Muscle of back (tissue), 11 donors: Measurements from ENCODE around the gene CPPED1. TPM values are rescaled to one million over a fixed set of nuclear protein-coding genes. Genes with fewer than 3 reads are reported as not detected.

Experiments
- DNase-seq, 3 donors: peaks; one replicate each; pipeline versions ENCODE4 v3.0.0 to v3.0.0-alpha.2; 2013
- polyA plus RNA-seq, 10 donors: library from polyadenylated mRNA; unstranded; fragments of 120-200 nt; gene quantifications; one replicate each; pipeline ENCODE4 v1.2.1, GENCODE V29; 2013; ENCODE audit not compliant: insufficient read length in 10 of 10

CPPED1 gene
- polyA plus RNA-seq, 10 donors: 5.9 to 10.0 (median 7.7) TPM

DNA sequence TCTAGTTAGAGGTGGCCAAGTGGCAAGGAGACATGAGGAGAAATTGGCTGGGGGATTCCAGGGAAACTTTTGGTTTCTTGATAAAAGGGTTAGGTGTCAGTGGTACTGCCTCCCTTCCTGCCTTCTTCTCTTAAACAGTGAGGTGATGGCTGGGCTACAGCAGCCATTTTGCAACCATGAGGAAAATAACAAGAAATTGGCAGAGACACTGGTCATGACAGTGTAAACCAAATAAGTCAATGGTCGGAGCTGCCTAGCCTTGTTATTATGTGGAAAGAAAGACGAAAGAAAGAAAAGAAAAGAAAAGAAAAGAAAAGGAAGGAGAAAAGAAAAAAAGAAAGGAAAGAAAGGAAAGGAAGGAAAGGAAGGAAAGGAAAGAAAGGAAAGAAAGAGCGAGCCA is 63.9 kb downstream of the CPPED1 start:
- DNase-seq: no peak

DNA sequence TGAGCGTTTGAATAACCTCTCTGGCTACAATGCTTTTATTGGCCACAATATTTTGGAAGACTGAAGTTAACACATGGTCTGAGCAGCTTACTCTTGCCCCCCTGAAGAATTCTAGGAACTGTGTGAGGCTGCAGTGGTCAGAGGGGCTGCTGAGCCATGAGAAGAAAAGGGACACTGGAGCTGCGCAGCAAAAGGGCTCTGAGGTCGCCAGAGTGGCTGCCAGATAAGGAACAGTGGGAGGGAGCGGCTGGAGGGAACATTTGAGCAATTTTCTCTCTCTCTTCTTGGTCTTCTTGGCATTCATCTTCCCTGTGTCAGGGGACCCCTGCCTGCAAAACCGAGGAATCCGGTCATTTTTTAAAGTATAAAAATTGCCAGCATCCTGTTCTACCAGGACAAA is 66.1 kb downstream of the CPPED1 start:
- DNase-seq: no peak

DNA sequence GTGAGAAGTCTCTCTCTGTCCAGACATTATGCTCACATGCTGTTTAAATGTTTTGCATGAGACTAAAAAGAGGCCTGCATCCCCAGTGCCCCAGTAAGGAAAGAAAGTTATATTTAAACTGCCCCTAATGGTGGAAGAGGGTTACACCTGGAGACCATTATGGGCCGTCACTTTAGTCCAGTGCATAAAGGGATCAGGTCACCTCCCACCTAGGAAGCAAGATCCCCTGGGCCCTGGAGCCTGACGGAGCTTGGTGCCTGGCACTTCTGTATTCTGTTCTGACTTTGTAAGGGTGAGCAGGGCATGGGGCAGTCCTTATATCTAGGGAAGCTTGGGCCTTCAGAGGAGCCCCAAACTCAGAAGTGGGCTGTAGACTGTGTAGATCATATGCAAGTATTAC is 67.9 kb downstream of the CPPED1 start:
- DNase-seq: no peak

DNA sequence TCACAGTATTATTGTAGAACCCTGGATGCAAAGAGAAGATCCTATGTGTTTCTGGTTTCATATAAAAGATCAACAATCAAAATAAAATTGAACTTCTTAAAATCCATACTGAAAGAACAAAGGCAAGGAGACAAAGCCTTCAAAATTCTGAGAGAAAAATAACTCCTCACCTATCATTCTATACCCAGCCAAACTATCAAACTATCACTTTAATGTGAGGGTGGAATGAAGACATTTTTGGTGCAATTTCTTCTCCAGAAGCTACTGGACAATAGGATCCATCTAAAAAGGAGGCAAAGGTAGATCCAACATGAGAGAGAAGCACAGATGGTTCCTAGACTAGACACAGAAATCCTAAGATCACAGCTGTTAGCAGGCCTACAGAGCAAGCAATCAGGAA is 71.1 kb downstream of the CPPED1 start:
- no peak for DNase-seq

DNA sequence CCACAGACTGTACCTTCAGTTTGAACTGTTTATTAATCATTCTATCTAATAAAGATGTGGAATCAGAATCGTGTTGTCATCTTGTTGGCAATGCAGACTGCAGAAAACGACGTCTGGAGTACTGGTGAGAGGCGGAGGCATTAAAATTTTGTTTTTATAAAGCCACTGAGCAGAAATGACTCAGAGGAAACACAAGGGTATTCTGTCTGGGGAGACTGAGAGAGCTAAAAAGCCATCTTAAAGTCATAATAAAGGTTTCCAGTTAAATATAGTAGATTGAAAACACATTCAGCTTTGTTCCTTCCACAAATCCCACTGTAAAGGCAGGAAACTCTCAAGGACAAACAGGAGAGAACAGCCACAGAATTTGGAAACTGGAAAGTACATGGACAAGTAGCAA is 74.2 kb downstream of the CPPED1 start:
- DNase-seq: peak in 2 of 3 donors; percentile 1 to 28

DNA sequence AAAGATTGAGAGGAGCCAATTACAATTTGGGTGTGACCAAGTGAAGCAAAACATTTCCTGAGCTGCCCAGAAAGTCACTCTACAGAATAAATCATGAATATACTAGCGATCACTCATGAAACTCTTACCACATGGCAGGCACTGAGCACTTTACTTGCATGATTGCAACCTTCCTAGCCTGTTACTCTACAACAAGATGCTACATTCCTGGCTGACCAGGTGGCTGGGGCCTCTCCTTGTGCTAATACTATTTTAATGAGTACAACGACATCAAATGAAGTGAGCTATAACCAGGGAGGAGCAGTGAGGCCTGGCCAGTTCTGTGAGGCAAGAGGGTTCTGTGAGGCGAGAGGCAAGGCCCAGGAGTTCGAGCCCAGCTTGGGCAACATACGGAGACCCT is 75.2 kb downstream of the CPPED1 start:
- DNase-seq: no peak

DNA sequence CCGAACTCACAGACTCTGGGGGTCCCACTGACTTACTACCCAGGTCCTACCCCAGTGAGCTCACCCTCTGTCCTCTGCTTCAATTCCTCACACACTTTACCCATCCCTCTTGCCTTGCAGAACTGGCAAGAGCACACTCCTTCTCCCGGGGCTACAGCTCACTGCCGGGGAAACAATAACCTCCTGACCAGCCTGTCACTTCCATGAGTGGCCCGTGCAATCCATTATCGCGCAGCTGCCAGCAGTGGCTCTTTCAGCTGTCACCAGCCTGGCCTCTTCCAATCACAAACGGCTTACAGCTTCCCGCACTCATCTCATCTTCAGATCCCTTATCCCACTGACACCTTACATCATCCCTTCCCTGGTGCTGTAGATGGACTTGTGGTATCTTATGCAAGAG is 79.5 kb downstream of the CPPED1 start:
- no peak for DNase-seq

DNA sequence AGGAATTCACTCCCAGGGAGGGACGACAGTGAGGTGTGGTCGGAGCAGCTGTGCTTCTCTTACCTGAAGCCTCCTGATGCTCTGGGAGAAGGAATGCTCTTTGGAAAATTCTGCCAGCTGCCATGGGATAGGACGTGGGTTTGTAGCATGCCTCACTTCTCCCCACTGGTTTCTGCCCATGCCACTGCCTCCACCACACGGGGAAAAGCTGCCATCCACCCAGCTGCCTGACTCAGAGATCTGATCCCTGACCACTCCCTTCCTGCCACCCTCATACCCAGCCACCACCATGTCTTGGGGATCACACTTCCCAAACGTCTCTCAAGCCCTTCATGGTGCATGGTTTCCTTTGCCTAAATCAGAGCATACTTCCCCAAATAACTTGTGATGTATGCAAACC is 80.0 kb downstream of the CPPED1 start:
- no peak for DNase-seq

DNA sequence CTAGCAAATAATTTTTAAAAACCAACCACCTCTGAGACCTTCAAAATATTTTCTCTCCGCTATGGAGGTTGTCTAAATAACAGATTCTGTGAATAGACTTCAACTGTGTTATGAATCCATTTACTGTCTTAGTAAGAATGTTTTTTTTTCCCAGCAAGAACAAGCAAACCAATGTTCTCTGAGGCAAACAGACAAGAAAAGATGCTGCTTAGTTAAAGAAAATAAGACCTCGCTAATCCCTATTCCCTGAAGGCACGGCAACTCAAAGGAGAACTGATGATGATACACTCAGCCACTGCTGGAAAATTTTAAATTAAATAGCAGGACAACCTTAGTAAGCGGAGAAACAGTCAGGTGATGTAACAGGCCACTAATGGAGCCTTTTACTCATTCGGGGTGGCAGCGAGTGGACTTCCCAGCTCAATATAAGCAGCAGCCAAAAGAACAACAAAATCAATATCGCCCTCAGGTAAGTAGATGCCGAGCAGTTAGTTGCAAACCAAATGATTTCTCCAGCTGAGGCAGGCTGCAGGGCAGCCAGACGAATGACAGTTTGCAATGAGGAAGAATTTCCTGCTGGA is 81.8 kb downstream of the CPPED1 start:
- DNase-seq: peak in 1 of 3 donors; percentile 2

DNA sequence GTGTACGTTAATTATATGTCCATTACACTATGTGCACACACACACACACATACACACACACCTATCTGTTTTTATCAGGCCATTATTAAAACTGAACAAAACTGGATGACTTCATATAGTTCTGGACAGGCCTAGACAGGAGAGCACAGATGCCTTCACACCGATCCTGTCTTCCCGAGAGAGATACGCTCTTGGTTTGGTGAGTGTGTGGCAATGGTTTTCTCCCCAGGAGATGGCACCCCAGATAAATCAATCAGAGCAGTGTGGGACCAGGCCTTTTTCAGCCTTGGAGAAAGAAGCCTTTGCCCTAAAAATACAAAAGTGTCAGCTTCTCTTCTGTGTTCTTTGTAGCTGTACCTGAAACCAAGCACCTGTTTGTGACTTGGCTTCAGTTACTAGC is 83.7 kb downstream of the CPPED1 start:
- DNase-seq: no peak

DNA sequence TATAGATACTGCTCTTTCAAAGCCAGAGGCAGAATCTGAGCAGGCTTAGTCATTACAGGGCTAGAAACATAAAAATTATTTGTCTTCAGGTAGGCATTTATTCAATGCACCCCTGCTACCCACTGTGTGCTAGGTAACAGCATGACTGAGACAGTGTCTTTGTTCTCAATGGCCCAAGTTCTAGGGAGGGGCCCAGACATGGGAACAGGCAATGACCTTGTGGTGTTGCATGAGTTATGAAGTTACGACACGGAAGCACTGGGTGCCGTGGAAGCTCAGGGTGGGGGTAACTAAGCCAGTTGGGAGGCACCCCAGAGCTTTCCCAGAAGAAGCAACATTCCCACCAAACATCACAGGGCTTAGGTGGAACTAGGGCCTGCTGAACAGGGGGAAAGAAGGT is 87.0 kb downstream of the CPPED1 start:
- no peak for DNase-seq

DNA sequence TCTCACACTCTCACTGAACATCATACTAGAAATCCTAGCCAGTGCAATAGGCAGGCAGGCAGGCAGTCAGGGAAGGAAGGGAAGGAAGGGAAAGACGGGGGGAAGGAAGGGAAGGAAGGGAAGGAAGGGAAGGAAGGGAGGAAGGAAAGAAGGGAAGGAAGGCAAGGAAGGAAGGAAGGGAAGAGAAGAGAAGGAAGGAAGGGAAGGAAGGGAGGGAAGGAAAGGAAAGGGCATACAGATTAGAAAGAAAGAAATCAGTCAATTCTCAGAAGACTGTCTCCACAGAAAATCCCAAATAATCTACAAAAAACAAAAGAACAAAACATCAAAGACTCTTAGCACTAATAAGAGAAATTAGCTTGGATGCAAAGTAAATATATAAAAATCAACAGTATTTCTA is 93.9 kb downstream of the CPPED1 start:
- DNase-seq: no peak

DNA sequence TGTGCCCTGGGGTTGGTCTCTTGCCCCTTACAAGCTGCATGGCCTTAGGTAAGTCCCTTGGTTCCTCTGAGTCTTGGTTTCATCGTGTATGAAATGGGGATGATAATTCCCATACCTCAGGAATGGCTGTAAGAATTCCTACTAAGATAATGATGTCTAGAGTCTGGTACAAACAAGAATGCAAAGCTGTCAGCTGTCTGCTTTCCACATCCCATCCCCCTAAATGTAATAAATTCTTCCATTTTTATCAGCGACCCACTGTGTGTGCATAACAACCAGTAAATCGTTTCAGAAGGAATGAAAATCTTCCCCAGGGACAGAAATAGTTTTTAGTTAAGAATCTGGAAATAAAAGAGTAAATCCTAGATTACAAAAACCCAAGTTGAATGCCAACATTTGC is 95.4 kb downstream of the CPPED1 start:
- DNase-seq: no peak

DNA sequence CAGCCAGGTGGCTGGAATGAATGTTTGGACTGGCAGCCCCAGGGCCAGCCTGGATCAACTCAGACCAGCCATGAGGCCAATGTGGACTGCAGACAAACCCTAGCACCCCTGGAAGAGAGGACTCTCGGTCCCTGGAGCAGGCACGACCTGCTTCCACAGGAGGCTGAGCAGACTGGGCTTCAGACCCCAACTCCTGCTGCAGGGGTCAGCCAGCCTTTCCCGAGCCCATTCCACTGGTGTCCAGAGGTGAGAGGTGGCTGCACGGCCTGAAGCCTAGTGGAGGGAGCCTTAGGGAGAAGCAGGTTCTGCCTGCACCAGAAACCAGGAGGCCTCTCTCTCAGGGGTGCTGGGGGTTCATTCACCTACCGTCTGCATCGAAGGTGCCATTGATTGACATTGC is 97.1 kb downstream of the CPPED1 start:
- no peak for DNase-seq

DNA sequence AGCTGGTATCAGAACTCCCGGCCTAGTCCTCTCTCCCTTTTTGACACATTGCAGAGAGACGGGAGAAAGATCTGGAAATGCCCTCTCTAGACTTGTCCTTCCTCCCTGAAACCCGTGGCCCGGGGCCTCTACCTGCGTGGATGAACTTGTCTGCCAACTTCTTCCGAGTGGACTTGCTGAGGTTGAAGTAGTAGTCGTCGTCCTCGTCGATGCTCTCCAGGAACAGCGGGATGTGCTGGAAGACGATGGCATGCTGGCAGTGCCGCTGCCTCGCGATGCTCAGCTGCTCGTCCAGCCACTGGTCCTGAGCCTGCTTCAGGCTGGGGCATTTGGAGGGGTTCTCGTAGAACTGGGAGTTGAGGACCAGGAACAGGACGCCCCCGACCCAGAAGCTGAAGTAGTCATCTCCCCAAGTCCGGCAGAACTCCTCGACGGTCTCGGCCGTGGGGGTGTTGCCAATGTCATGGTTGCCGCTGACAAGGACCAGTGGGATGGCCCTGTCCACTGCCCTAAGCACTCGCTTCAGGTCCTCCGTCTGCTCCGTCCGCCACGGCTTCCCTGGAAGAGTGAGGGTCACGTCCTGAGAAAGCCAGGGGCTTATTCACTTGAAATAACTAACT is 99.1 kb downstream of the CPPED1 start:
- no peak for DNase-seq

DNA sequence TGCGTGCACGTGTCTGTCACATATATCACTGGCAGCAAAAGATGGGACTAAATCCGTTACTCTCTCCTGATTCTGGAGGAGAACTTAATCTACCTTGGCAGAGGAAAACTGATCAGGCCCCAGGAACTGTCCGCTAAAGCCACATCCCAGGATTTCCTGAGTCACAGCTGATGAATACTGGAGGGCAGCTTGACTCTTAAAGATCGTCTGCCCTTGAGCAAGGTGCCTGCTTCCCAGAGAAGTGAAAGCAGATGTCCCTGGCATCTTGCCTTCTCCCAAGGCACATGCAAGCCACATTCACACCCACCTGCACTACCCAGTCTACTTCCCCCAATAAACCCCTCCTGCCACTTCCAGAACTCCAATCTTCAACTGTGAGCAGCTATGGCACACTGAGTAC is 99.8 kb downstream of the CPPED1 start:
- no peak for DNase-seq

DNA sequence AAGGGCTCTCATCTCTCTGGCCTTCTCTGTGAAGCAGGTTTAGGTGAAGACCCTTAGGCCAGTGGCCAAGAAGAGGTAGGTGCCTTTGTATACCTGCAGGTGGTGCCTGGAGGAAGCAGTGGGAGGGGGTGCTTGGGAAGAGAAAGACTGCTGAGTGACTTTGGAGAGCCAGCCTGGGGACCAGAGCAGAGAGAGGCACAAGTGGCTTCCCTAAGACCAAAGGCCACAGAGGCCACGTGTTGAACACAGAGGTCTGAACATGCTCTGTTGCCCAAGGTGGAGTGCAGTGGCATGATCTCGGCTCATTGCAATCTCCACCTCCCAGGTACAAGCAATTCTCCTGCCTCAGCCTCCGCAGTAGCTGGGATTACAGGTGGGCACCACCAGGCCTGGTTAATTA is 103.5 kb downstream of the CPPED1 start:
- DNase-seq: no peak

DNA sequence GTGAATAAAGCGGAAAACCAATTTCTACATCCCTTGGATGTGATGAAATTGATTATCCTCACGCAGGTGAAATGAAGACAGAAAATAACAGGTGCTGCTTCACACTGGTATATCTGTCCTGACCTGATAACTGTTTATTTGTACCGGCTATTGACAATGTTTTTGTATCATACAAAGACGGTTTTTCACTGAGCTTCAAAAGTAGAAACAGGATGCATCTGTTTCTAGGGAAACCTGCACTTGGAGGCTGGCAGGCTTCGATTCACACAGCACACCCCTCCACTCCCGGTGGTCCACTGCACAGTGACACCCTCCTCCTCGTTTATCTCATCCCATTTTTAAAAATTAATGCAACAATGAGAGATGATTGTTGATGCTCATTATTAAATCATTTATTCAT is 104.5 kb downstream of the CPPED1 start:
- DNase-seq: no peak

DNA sequence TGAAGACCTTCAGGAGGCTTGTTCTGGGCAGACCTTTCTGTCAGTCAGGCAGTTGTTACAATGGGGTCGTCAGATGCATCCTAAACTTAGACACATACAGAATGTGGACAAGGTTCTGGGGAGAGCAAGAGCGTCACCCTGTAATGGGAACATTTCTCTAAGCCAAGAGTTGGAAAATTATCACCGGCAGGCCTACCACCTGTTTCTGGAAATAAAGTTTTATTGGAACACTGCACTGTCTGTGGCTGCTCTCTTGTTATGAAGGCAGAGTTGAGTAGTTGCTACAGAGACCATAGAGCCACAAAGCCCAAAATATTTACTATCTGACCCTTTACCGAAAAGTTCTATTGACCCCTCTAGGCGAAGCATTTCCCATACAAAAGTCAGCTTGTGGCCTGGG is 106.2 kb downstream of the CPPED1 start:
- DNase-seq: no peak

DNA sequence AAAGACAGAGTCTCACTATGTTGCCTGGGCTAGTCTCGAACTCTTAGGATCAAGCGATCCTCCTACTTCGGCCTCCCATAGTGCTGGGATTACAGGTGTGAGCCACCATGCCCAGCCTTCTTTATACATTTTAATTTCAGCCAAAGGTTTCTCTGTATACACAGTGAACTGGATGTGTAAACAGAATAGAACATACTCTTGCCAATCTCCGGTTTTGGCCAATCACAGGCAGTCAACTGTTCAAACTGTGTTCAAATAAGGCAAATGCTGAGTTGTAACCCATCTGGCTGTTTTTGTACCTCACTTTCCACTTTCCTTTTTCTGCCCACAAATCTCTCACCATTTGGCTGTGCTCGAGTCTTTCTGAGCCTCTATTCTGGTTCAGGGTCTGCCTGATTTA is 108.2 kb downstream of the CPPED1 start:
- no peak for DNase-seq

DNA sequence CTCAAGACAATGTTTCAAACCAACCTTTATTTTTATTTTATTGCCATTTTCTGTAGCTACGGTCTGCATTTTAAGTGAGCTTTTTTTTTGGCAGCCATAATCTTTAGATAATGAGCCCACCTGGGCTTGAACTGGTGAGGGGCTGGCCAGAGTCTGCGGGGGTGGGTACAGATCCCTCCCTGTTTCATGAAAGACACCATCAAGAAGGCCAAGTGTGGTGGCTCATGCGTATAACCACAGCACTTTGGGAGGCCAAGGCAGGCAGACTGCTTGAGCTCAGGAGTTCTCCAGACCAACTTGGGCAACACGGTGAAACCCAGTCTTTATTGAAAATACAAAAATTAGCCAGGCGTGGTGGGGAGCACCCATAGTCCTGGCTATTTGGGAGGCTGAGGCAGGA is 113.7 kb downstream of the CPPED1 start:
- no peak for DNase-seq

DNA sequence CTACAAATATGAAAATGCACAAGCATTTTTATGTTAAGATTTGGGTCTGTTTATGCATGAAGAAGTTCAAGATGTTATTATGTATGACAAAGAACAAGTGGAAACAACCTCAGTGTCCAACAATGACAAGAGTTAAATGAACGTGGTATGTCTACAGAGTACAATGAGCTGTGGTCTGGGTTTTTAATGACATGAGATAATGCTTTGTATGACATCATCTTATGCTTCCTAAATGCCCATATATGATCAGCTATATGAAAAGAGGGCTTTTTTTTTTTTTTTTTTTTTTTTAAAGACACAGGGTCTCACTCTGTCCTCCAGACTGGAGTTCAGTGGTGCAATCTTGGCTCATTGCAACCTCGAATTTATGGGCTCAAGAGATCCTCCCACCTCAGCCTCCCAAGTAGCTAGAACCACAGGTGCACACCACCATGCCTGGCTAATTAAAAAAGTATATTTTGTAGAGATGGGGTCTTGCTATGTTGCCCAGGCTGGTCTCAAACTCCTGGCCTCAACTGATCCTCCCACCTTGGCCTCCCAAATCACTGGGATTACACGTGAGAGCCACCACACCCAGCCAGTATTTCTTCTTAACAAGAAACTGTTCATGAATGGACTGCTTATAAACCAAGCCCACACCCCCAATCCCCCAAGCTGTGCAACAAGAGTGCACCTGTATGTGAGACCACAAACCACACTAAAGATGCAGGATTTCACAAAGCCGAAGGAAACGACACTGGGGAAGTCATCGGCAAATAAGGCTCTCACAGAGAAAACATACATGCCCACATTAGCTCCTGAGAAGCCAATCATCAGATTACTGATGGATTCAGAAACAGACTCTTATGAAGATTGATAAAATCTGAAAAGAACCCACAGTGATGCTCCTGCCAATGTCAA is 114.5 kb downstream of the CPPED1 start:
- DNase-seq: no peak

DNA sequence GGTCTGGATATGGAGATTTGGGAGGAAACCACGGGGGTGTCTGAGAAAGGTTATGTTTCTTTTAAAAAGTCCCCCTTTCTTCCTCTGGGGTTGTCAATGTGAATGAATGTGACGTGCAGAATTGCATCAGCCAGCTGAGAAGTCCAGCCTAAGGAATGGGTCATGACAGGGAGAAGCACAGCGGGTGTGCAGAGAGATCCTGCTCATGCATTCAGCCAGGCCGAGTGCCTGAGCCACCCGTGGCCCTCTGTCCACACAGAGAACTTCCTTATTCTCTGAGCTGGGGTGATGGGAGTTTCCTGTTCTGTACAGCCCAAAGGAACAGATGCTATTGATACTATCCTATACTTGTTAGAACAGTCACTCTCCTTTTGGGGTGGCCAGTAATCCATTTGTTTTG is 117.9 kb downstream of the CPPED1 start:
- no peak for DNase-seq
